Activated T-helper 2 cell treated with anti-CD3 and anti-CD28 coated beads, Interferon-gamma antibody, Interleukin-2, Interleukin-4, amounts not matched to agents 10 μg/mL and 5 μg/mL and 100 μg/mL, durations not matched to agents 14 hours and 24 hours and 36 hours (primary cell): Measurements from ENCODE around the gene SLC2A1. TPM values are rescaled to one million over a fixed set of nuclear protein-coding genes. Genes with fewer than 3 reads are reported as not detected.
A peak's percentile ranks its signal among the peaks of the same experiment; 100 is the strongest.

ENCODE experiments used
- DNase-seq: peaks from one replicate; pipeline ENCODE4 v3.0.0; 2021; ENCODE audit warnings: low spot score
- H3K27ac Mint-ChIP-seq: one replicate; pipeline ENCODE4 v1.8.0; 2021; ENCODE audit warnings: mixed read lengths
- H3K27me3 Mint-ChIP-seq: one replicate; pipeline ENCODE4 v1.8.0; 2021; ENCODE audit warnings: low read depth, mixed read lengths
- H3K36me3 Mint-ChIP-seq: one replicate; pipeline ENCODE4 v1.8.0; 2021; ENCODE audit warnings: low read depth, mixed read lengths
- H3K4me1 Mint-ChIP-seq: one replicate; pipeline ENCODE4 v1.8.0; 2021; ENCODE audit warnings: low read depth, mixed read lengths
- H3K4me3 Mint-ChIP-seq: one replicate; pipeline ENCODE4 v1.8.0; 2021; ENCODE audit warnings: low read depth, mild to moderate bottlenecking, moderate library complexity, mixed read lengths
- H3K9me3 Mint-ChIP-seq: one replicate; pipeline ENCODE4 v1.8.0; 2021; ENCODE audit warnings: mixed read lengths
- intact Hi-C: fragments of 100-400 bp; cut with micrococcal nuclease; formaldehyde crosslinking; loops from one replicate; pipeline ENCODE4 v1.15.1; 2023
- total RNA-seq: library from RNA; stranded (reverse); gene quantifications from 2 replicates; pipeline ENCODE4 v1.2.3, GENCODE V29; 2022

The SLC2A1 gene
- total RNA-seq, 1 donor from 2014 or later, result 155 TPM

GRCh38 chr1:42941640-42942330 lies 16.9 kb downstream of the SLC2A1 start:
- H3K4me1 Mint-ChIP-seq, result peaks cover 90% of the 10 kb centered on the region
- no peak for DNase-seq
- intact Hi-C loops, result loop anchor here (1.0 to 2.0 kb wide), 3 partner anchors 9 to 17 kb away; no protein-coding TSS in a partner anchor
- H3K27me3 Mint-ChIP-seq, result no peaks in the 10 kb centered on the region
- peaks cover 87% of the 10 kb centered on the region for H3K36me3 Mint-ChIP-seq
- H3K4me3 Mint-ChIP-seq, result peak overlapping the region; percentile 37
- peak overlapping the region; percentile 93 for H3K27ac Mint-ChIP-seq
- H3K9me3 Mint-ChIP-seq, result no peaks in the 10 kb centered on the region

GRCh38 chr1:42940851-42941639 lies 17.6 kb downstream of the SLC2A1 start:
- no peak for DNase-seq
- peak overlapping the region; percentile 52 for H3K4me3 Mint-ChIP-seq
- no peaks in the 10 kb centered on the region for H3K9me3 Mint-ChIP-seq
- H3K36me3 Mint-ChIP-seq, result peaks cover 86% of the 10 kb centered on the region
- intact Hi-C loops, result loop anchor here (1.0 to 2.0 kb wide), 3 partner anchors 9 to 16 kb away; no protein-coding TSS in a partner anchor
- H3K4me1 Mint-ChIP-seq, result peaks cover 89% of the 10 kb centered on the region
- peak overlapping the region; percentile 93 for H3K27ac Mint-ChIP-seq
- no peaks in the 10 kb centered on the region for H3K27me3 Mint-ChIP-seq

- Mint-ChIP-seq H3K27me3 (no peaks in the 10 kb centered on the region), H3K4me1 (peaks cover 89% of the 10 kb centered on the region), H3K27ac (peak overlapping the region; percentile 87), H3K36me3 (peaks cover 88% of the 10 kb centered on the region), H3K9me3 (no peaks in the 10 kb centered on the region), H3K4me3 (peak overlapping the region; percentile 11)
- no peak for DNase-seq
- intact Hi-C loops, result no loop called here
These were observed 19.7 kb downstream of the SLC2A1 start for GRCh38 chr1:42938645-42939615.

- H3K27me3 Mint-ChIP-seq, result no peaks in the 10 kb centered on the region
- H3K4me1 Mint-ChIP-seq, result peaks cover 90% of the 10 kb centered on the region
- intact Hi-C loops, result no loop called here
- H3K36me3 Mint-ChIP-seq, result peaks cover 91% of the 10 kb centered on the region
- no peak overlapping the region for H3K4me3 Mint-ChIP-seq
- DNase-seq, result no peak
- peak overlapping the region; percentile 87 for H3K27ac Mint-ChIP-seq
- H3K9me3 Mint-ChIP-seq, result no peaks in the 10 kb centered on the region
These were observed 20.6 kb downstream of the SLC2A1 start for GRCh38 chr1:42937836-42938644.

GRCh38 chr1:42937141-42937696 lies 21.4 kb downstream of the SLC2A1 start:
- Mint-ChIP-seq H3K4me1 (peaks cover 90% of the 10 kb centered on the region), H3K36me3 (peaks cover 86% of the 10 kb centered on the region), H3K4me3 (peak overlapping the region; percentile 41), H3K27ac (peak overlapping the region; percentile 86), H3K27me3 (no peaks in the 10 kb centered on the region), H3K9me3 (no peaks in the 10 kb centered on the region)
- intact Hi-C loops, result no loop called here
- DNase-seq, result no peak

- Mint-ChIP-seq H3K9me3 (no peaks in the 10 kb centered on the region), H3K4me1 (peaks cover 89% of the 10 kb centered on the region), H3K4me3 (peak overlapping the region; percentile 5), H3K27ac (peak overlapping the region; percentile 86), H3K36me3 (peaks cover 84% of the 10 kb centered on the region), H3K27me3 (no peaks in the 10 kb centered on the region)
- no peak for DNase-seq
- intact Hi-C loops, result no loop called here
These were observed 22.2 kb downstream of the SLC2A1 start for GRCh38 chr1:42936309-42937078.

- no peak for DNase-seq
- H3K4me3 Mint-ChIP-seq, result no peak overlapping the region
- H3K36me3 Mint-ChIP-seq, result peaks cover 84% of the 10 kb centered on the region
- no peaks in the 10 kb centered on the region for H3K9me3 Mint-ChIP-seq
- intact Hi-C loops, result no loop called here
- peak overlapping the region; percentile 86 for H3K27ac Mint-ChIP-seq
- H3K27me3 Mint-ChIP-seq, result no peaks in the 10 kb centered on the region
- peaks cover 89% of the 10 kb centered on the region for H3K4me1 Mint-ChIP-seq
These were observed 22.7 kb downstream of the SLC2A1 start for GRCh38 chr1:42935971-42936308.

GRCh38 chr1:42935313-42935895 lies 23.3 kb downstream of the SLC2A1 start:
- peak overlapping the region; percentile 61 for H3K27ac Mint-ChIP-seq
- H3K9me3 Mint-ChIP-seq, result no peaks in the 10 kb centered on the region
- H3K4me3 Mint-ChIP-seq, result no peak overlapping the region
- intact Hi-C loops, result no loop called here
- DNase-seq, result no peak
- peaks cover 85% of the 10 kb centered on the region for H3K36me3 Mint-ChIP-seq
- H3K27me3 Mint-ChIP-seq, result no peaks in the 10 kb centered on the region
- H3K4me1 Mint-ChIP-seq, result peaks cover 89% of the 10 kb centered on the region

- intact Hi-C loops, result no loop called here
- Mint-ChIP-seq H3K4me1 (peaks cover 88% of the 10 kb centered on the region), H3K9me3 (no peaks in the 10 kb centered on the region), H3K36me3 (peaks cover 85% of the 10 kb centered on the region), H3K4me3 (no peak overlapping the region), H3K27me3 (no peaks in the 10 kb centered on the region), H3K27ac (peak overlapping the region; percentile 61)
- DNase-seq, result no peak
These were observed 23.9 kb downstream of the SLC2A1 start for GRCh38 chr1:42934541-42935312.

GRCh38 chr1:42933610-42934491 lies 24.8 kb downstream of the SLC2A1 start:
- peak overlapping the region; percentile 55 for H3K4me3 Mint-ChIP-seq

More at GRCh38 chr1:42933610-42934491, 24.8 kb downstream of the SLC2A1 start:
- Mint-ChIP-seq H3K27ac (peak overlapping the region; percentile 91), H3K27me3 (no peaks in the 10 kb centered on the region), H3K9me3 (no peaks in the 10 kb centered on the region), H3K4me1 (peaks cover 83% of the 10 kb centered on the region), H3K36me3 (peaks cover 85% of the 10 kb centered on the region)
- no peak for DNase-seq
- intact Hi-C loops, result no loop called here
